Raji (cell line): Measurements from ENCODE around the gene GAL3ST3.

Experiments
- POLR2A ChIP-seq: IDR thresholded peaks from 2 replicates; pipeline ENCODE4 v1.6.1; 2011; ENCODE audit warnings: low read depth, low read length, control low read depth; ENCODE audit not compliant: insufficient read depth

The GAL3ST3 gene

DNA sequence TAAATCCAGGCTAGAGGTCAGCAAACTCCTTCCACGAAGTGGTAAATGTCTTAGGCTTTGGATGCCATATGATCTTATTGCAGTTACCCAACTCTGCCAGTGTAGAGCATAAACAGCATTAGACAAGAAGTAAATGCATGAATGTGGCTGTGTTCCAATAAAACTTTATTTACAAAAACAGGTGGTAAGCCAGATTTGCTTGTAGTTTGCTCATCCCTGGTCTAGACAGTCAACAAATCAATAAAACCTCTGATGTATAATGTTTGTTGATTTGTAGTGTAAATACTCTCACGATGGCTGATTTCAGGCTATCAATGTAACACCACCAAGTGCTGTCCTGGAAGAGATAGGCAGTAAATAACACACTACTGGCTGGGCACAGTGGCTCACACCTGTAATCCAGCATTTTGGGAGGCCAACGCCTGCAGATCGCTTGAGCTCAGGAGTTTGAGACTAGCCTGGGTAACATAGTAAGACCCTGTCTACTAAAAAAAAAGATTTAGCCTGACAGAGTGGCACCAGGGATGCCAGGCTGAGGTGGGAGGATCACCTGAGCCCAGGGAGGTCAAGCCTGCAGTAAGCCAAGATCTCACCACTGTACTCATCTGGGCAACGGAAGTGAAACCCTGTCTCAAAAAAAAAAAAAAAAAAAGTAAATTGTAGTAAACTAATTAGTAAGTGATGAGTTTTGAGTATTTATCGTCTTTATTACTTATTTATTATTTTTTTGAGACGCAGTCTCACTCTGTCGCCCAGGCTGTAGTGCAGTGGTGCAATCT lies 15.8 kb downstream of the GAL3ST3 start:
- no peak for TF ChIP-seq POLR2A

DNA sequence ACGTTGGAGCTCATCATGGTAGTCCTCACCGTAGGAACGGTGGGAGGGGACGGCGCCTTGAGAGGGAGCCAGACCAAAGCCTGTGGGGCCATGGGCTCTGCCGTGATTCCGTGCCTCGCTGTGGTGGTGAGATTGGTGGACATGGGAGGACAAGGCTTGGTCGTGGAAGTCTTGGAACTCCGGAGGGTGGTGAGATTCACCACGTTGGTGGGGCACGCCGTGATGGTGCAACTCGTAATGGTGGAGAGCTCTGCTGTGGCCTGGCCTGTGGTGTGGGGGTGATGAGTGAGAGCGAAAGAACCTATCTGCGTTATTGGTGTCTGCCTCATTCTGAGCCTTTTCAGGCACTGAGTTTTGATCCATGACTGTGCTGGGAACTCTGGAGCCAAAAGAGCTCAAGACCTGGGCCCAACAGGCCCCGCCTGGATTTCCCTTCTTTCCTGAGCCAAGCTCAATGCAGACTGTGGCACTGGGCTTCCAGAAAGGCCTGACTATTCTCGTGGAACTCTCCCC lies 22.9 kb downstream of the GAL3ST3 start, which contains the start of gene CATSPER1:
TSS of gene CATSPER1 (minus strand) at position 463 of the 513 bp plus-strand sequence. CDS start at position 363, 100 bp downstream.
- TF ChIP-seq POLR2A = no peak

DNA sequence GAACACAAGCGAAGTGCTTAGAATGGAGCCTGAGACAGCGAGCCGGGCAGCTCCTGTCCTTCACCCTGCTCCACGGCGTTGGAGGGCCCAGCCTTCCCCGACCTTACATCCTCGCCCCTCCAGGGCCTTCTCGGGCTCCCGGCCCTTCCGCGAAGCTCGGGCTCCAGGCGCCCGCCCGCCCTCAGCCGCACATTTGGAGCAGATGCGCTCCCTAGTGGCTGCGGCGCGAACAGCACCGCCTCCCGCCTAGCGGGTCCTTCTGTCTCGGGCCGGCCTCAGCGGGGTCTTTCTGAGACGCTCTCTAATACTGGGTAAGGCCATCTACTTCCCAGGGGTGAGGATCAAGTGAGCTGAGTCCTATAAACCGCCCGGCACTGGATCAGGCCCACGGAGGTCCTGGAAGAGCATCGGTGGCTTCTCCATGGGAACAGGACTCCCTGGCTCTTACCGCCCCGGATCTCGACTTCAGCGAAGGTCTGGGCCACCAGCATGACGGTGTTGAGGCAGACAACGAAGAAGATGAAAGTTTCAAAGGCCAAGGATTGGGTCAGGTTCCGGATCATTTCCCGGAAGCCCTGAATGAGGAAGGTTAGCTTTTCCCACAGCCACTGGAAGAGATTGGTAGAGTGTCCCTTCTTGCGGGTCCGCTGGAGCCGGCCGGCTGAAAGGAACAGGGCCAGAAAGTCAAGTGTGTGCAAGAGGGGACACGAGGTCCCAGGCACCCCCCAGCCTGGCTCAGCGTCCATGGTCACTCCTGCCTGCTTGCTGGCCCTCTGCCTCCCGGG lies 26.4 kb downstream of the GAL3ST3 start:
- no peak for TF ChIP-seq POLR2A

DNA sequence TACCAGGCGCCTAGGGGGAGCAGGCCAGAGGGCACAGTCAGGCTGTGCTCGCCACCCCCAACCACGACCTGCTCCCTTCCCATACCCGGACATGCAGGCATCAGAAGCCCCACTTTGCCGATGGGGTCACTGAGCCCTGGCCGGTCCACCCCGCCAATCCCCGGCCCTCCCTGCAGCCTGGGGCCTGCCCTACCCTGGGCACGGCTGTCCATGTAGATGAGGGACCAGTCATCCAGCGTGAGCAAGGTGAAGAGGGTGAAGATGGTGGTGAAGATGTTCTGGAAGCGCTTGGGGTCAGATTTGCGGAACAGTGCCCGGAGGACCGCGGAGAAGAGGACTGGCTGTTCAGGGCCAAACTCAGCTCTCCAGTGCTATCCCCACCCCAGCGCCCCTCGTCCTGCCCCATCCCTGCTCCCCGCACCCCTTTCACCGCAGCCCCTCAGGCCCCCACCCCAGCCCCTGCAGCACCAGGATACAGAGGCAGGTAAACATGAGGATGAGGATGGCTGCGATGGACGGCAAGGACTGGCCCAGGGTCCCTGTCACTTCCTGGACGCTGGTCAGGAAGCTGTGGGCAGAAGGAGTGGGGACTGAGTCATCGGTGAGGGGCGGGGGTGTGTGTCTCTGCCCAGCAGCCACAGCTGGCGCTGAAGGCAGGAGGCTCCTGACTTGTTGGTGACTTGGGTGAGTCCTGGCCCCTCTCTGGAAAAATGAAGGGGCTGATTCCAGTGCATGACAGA lies 28.2 kb downstream of the GAL3ST3 start:
- no peak for TF ChIP-seq POLR2A

DNA sequence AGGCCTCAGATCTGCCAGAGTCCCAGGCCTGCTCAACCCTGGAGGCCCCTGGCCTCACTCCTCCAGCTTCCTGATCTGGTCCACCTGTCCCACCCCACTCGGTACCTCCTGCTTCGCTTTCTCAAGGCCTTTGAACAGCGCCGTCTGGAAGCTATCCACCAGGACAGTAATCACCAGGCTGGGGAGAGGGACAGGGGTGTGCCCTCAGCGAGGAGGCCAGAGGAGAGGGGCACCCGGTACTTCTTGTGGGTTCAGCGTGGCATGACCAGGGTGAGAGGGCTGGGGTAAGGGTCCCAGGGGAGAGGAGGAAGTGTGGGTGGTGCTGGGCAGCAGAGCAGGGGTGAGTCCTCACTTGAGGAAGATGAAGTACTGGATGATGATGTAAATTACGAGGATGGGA lies 28.7 kb downstream of the GAL3ST3 start:
- TF ChIP-seq POLR2A = no peak

DNA sequence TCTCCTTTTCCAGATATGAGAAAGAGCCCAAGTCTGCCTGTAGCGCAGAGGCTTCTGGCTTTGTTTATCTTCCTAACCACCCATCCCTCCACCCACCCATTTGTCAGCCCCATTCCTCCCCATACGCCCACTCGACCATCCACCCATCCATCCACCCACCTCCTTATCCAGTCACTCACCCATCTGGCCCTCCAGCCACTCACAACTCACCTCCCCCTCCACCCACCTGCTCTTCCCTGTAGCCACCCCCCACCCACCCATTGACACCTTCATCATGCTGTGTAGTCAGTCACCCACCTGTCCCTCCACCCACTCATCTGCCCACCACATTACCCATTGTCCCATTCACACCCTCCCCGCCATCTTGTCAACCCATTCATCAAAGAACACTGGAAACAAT lies 31.6 kb downstream of the GAL3ST3 start:
- TF ChIP-seq POLR2A = no peak

DNA sequence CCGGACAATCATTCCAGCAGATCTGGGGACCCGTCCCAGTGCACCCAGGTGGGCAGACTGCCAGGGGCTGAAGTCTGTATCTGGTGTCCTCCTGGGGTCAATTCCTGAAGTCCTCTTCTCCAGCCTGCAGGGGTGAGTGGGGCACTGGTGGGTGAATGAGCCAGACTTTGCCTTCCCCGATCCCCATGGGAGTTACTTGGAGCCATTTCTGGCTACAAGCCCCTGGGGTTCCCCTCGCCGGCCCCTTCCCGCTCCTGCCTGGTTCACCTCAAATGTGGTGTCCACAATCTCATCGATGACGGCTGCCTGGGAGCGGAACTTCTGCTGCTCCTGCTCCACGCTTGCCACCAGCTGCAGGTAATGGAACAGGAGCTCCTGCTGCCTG lies 32.2 kb downstream of the GAL3ST3 start:
- TF ChIP-seq POLR2A = no peak

DNA sequence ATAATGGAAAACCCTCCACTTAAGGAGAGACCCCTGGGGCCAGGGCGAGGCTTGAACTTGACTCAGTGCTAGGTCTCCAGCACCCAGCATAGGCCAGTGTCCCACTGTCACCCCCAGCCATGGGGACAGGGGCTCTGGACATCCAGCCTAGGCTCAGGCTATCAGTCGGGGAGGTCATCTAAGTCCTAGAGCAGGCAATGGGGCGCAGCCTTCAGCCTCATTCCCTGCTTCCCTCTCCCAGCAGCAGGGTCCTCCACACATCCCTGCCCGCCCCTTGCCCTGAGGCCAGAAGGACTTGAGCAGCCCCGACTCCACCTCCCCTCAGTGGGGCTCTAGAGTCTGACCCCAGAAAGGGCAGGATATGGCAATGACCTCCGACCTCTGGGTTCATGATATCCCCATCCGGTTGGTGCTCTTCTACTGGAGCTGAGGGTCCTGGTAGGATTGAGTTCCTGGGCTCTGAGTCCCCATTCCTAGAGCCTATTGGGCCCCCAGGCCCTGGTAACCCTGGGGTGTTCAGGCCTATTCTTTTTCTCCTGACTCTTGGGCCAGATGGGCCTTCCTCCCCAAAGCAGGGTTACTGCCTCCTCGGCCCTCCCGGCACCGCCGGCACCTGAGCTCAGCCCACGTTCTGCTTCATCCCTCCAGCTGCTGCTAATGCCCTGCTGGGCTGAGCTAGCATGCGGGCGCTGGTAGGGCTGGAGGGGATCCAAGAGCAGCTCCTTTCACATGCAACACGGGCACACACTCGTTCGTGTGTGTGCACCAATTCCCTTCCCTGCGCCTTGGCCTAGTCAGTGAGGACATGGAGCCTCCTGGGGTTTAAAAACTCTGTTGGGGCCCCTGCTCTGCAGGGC lies 32.8 kb downstream of the GAL3ST3 start:
- TF ChIP-seq POLR2A = no peak

DNA sequence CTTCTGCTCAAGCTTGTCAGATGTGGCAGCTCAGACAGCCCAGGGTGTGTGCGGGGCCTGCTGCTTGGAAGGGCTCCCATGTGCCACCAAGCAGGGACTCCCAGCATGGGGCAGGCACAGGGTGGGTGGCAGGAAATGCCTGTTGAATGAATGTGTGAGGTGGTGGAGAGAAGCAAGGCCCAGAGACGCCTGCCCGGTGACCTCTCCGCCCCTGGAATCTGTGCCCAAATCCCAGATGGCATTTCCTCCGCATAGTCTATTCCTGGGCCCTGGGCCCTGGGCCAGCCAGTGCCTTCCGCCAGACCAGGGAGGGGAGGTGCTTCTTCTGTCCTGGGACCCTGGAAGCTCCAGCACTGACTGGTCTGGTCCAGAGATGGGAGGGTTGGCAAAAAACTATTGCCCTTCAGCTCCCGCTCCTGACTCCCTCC lies 33.5 kb downstream of the GAL3ST3 start:
- no peak for TF ChIP-seq POLR2A

DNA sequence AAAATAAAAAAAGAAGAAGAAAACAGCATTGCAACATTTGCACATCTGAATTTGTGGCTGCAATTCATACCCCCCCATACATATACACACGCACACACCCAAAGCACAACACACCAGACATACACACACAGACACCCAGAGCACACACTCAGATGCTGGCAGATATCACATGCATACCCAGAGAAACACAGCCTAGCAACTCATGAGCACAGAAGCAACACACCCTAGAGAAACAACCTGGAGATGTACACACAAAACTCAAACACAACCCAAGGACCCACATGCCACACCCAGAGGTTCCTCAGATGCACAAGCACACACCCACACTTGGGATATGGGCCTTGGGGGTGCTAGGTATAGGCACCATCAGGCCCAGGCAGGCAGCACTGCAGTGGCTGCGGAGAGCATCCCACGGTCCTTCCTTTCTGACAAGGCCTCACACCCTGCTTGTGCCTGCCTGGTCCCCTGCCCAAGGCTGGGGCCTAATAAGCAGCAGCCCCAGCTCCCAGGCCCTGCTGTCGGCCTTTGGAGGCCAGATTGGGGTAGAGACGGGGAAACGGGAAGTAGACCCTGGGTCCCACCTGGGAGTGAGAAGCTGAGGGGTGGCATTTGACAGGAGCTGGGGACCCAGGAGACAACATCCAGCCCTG lies 34.0 kb downstream of the GAL3ST3 start:
- no peak for TF ChIP-seq POLR2A

DNA sequence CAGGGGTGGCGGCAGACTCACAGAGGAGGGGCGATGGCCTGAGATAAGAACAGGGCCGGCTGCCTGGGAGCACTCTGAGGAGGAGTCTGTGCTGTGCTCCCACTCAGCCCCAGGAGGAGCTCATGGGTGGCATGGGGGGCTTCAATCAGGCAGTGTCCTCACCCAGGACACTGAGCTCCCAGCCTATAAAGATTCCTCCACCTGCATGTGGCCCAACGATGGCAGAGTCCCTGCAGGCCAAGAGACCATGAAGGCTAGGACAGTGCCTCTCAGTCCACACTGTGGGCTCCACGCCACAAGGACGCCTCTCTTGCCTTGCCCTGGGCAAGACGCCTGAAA lies 35.2 kb downstream of the GAL3ST3 start:
- TF ChIP-seq POLR2A = no peak

DNA sequence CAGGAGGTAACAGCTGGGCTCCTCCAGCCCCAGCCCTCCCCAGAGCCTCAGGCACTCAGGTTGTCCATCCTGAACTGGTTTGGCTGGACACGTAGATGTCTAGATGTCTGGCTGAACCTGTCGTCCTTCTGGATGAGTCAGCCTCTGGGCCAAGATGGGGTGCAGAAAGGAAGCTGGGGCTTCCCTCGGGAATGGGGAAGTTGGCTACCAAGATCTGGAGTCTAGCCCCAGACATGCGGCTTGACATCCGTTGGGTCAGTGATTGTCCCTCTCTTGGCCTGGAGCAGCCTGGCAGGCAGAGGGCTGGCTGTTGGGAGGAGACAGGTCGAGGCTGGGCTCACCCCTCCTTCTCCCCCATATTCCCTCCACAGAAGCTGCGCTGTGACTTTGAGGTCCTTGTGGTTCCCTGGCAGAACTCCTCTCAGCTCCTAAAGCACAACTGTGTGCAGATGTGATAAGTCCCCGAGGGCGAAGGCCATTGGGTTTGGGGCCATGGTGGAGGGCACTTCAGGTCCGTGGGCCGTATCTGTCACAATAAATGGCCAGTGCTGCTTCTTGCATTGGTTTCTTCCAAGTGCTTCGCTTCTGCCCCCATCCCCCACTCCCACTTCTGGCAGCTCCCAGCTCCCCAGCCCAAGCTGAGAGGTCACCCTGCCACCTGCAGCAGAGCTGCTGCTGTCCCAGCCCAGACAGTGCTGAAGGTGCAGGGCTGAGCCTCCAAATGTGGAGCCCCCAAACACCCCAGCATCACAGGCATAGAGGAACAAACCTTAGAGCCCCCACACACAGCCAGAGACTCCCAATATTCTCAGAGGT lies 35.8 kb downstream of the GAL3ST3 start:
- no peak for TF ChIP-seq POLR2A

DNA sequence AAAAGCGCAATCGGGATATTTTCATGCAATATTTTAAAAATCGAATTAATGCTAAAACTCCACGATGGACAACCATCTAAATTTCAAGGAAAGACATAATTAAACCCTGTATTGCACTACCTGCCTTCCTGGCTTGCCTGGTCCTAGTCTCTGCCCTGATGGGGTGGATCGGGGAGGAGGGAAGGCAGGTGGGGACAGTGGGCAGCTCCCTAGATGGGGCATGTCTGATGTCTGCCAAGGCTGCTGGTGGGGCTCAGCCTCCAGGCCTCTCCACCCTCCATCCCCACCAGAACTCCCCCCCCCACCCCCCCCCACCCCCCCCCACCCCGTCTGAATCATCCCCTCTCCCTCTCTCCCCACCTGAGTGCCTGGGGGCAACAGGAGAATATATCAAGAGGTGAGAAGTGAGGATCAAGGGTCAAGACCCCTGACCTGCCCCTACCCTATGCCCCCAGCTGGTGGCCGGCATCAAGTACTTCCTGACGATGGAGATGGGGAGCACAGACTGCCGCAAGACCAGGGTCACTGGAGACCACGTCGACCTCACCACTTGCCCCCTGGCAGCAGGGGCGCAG lies 36.5 kb downstream of the GAL3ST3 start:
- TF ChIP-seq POLR2A = no peak
